ENCODE measurements around the gene GHR.
"Not testable (repeated sequence)": the region's sequence is repeated elsewhere in the genome, so short reads cannot be mapped to it uniquely, and the experiment has no call there.

Gene GHR

GRCh38 chr5:42715785-42716184 lies 292.5 kb downstream of the GHR start:
- DNase-seq (ENCODE audit: low read depth, low spot score), result no peak

- DNase-seq (ENCODE audit: low read depth, low spot score), result no peak
Measured at GRCh38 chr5:42718591-42718990, 295.4 kb downstream of the GHR start.

- no peak for DNase-seq (ENCODE audit: low read depth, low spot score)
Measured at GRCh38 chr5:42719034-42719433, 295.8 kb downstream of the GHR start.

DNA sequence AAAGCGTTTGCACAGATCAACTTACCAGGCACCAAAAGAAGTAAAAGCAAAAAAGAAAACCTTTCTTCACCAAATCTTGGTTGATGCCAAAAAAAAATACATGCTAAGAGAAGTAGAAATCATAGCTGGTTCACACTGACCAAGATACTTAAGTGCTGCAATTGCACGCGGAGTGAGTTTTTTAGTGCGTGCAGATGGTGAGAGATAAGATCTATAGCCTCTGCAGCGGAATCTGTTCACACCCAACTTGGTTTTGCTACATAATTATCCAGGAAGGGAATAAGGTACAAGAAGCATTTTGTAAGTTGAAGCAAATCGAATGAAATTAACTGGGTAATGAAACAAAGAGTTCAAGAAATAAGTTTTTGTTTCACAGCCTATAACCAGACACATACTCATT lies 297.0 kb downstream of the GHR start:
- no peak for DNase-seq (ENCODE audit: low read depth, low spot score)

DNA sequence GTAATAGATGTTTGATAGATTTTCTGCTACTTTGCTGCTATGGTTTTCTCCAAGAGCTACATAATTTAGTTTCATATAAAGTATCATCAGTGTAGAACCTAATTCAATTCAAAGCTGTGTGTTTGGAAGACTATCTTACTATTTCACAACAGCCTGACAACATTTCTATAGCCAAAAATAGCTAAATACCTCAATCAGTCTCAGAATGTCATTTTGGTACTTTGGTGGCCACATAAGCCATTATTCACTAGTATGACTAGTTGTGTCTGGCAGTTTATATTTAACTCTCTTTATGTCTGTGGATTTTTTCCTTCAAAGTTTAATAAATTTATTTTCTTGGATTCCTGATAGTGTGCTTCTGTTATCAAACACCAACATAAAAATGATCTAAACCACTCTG lies 298.2 kb downstream of the GHR start:
- no peak for DNase-seq (ENCODE audit: low read depth, low spot score)

DNA sequence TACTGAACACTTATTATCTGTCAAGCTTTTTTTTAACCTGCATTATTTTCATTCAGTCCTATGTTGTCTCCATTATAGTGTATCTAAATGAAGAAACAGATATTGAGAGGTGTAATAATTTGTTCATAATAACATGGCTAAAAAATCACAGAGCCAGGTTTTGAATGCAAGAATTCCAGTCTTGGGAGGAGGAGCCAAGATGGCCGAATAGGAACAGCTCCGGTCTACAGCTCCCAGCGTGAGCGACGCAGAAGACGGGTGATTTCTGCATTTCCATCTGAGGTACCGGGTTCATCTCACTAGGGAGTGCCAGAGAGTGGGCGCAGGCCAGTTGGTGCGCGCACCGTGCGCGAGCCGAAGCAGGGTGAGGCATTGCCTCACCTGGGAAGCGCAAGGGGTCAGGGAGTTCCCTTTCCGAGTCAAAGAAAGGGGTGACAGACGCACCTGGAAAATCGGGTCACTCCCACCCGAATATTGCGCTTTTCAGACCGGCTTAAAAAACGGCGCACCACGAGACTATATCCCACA lies 311.4 kb downstream of the GHR start:
- not testable (repeated sequence) for DNase-seq (ENCODE audit: low read depth, low spot score)

GRCh38 chr5:42740920-42741319 lies 317.7 kb downstream of the GHR start:
- DNase-seq (ENCODE audit: low read depth, low spot score), result no peak

GRCh38 chr5:42745426-42745825 lies 322.2 kb downstream of the GHR start:
- DNase-seq (ENCODE audit: low read depth, low spot score), result no peak

DNA sequence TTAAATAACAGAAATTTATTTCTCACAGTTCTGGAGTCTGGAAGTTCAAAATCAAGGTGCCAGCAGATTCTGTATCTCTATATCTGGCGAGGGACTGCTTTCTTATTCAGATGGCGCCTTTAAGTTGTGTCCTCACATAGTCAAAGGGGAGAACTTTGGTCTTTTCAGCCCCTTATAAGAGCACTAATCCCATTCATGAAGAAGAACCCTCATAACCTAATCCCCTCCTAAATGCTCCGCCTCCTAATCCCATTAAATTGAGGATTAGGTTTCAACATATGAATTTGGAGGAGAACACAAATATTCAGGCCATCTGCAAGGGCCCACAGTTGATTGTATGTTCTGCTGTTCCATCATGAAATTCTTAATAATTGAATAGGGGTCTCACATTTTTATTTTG lies 322.6 kb downstream of the GHR start:
- DNase-seq (ENCODE audit: low read depth, low spot score), result no peak

GRCh38 chr5:42749020-42749419 lies 325.8 kb downstream of the GHR start:
- no peak for DNase-seq (ENCODE audit: low read depth, low spot score)

DNA sequence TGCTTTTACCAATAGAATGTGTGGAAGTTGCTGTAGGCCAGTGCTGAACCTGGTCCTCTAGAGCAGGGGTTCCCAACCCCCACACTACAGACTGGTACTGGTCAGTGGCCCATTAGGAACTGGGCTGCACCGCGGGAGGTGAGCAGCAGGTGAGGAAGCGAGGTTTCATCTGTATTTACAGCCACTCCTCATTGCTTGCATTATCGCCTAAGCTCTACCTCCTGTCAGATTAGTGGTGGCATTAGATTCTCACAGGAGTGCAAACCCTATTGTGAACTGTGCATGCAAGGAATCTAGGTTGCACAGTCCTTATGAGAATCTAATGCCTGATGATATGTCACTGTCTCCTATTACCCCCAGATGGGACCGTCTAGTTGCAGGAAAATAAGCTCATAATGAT lies 327.3 kb downstream of the GHR start:
- no peak for DNase-seq (ENCODE audit: low read depth, low spot score)

GRCh38 chr5:42751044-42751443 lies 327.8 kb downstream of the GHR start:
- DNase-seq (ENCODE audit: low read depth, low spot score), result no peak

- DNase-seq (ENCODE audit: low read depth, low spot score), result no peak
Measured at GRCh38 chr5:42753099-42753498, 329.9 kb downstream of the GHR start.

GRCh38 chr5:42756606-42757601 lies 333.7 kb downstream of the GHR start, which contains the start of gene CCDC152:
Gene CCDC152 (plus strand): TSS chr5:42756818. CDS start chr5:42759122, 2,304 bp downstream.
- peak; percentile 21 for DNase-seq (ENCODE audit: low read depth, low spot score)

DNA sequence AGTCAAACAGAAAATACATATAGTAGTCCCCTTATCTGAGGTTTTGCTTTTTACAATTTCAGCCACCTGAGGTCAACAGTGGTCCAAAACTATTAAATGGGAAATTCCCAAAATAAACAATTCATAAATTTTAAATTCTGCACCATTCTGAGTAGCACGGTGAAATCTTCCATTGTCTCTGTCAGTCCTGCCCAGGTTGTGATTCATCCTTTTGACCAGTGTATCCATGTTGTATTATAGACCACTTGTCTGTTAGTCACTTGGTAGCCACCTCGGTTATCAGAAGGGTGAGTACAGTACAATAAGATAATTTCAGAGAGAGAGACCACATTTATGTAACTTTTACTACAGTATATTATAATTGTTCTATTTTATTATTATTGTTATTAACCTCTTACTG lies 336.2 kb downstream of the GHR start:
- DNase-seq (ENCODE audit: low read depth, low spot score), result no peak

GRCh38 chr5:42760426-42760825 lies 337.2 kb downstream of the GHR start:
- no peak for DNase-seq (ENCODE audit: low read depth, low spot score)

GRCh38 chr5:42761791-42762190 lies 338.6 kb downstream of the GHR start:
- no peak for DNase-seq (ENCODE audit: low read depth, low spot score)

DNA sequence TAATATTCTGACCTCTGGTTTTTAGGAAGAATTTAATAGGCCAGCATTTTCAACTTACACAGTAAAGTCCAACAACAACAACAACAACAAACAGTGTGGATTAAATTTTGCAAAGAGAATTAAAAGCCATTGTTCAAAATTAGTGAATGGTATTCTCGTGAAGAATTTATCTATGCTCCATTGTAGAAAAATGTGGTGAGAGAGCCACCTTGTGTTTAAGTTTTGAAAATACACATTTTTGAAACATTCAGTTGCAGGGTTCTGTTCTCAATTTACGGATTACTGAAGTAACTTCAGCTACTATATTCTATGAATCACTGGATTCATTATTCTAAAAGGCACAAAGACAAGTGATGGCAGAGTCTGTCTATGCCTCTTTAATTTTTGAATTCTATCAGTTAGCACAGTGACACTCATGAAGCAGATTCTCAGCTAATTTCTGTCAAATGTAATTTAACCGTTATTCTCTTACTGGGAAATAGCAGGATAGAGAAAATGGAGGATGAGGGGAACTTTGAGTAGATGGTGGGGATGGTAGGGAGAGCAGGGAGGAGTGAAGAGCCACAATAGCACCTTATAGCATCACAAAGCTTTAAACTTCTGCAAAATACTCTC lies 344.4 kb downstream of the GHR start:
- no peak for DNase-seq (ENCODE audit: low read depth, low spot score)

DNA sequence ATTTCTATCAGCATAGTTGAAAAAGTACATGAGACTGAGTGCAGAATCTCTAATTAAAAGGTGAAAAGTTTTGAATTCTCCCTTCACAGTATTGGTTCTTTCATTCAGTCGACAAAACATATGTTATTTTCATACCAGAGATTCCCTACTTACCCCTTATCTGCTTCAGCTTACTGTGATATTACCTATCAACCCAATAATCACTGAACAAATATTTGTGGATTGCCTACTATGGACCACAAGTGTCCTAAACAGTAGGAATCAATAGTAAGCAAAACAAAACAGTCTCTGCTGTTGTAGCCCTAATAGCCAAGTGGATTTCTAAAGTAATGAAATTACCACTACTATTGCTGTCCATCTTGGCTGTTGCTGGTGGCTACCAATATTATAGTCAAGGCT lies 344.9 kb downstream of the GHR start:
- no peak for DNase-seq (ENCODE audit: low read depth, low spot score)

GRCh38 chr5:42770003-42770402 lies 346.8 kb downstream of the GHR start:
- no peak for DNase-seq (ENCODE audit: low read depth, low spot score)
